AG04449 (cell line): ENCODE results near the gene NEU3.

Experiments used
- CTCF ChIA-PET: fragments of 350-600 bp; formaldehyde crosslinking; extraction: SDS; loops from one replicate; lab custom pipeline; 2021; ENCODE audit warnings: antibody characterized with exemption; lab: Yijun Ruan, JAX
- POLR2A ChIA-PET: fragments of 400-600, 350-600 bp; formaldehyde crosslinking; extraction: SDS; loops from one replicate; lab custom pipeline; 2020; ENCODE audit warnings: antibody characterized with exemption, inconsistent platforms; lab: Yijun Ruan, JAX
- DNase-seq: peaks from one replicate; pipeline ENCODE4 v3.0.0-alpha.2; 2010; ENCODE audit warnings: low read depth, low spot score
- H3K4me3 ChIP-seq: 2 replicates; pipeline ENCODE4 v1.5.1; 2011; ENCODE audit warnings: low read depth, mild to moderate bottlenecking, control low read depth, low read length
- TF ChIP-seq, protein P1 (sequence below): IDR thresholded peaks from one replicate; pipeline ENCODE4 v1.5.1; 2011; ENCODE audit warnings: mild to moderate bottlenecking, moderate library complexity, low read length, control low read depth, inconsistent platforms; ENCODE audit not compliant: insufficient read depth; ENCODE audit errors: missing control alignments

Gene NEU3

DNA sequence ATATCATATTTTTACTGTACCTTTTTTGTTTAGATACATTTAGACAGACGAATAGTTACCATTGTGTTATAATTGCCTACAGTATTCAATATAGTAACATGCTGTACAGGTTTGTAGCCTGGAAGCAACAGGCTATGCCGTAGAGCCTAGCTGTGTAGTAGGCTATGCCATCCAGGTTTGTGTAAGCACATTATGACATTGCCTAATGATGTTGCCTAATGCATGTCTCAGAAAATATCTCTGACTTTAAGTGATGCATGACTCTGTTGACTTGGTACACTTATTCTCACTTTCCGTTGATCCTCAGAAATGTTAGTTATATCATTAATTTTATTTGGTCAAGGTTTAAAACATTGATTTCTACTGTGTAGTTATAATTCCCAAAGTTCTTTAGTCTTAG lies 68.1 kb downstream of the NEU3 start:
- TF ChIP-seq, protein P1, sequence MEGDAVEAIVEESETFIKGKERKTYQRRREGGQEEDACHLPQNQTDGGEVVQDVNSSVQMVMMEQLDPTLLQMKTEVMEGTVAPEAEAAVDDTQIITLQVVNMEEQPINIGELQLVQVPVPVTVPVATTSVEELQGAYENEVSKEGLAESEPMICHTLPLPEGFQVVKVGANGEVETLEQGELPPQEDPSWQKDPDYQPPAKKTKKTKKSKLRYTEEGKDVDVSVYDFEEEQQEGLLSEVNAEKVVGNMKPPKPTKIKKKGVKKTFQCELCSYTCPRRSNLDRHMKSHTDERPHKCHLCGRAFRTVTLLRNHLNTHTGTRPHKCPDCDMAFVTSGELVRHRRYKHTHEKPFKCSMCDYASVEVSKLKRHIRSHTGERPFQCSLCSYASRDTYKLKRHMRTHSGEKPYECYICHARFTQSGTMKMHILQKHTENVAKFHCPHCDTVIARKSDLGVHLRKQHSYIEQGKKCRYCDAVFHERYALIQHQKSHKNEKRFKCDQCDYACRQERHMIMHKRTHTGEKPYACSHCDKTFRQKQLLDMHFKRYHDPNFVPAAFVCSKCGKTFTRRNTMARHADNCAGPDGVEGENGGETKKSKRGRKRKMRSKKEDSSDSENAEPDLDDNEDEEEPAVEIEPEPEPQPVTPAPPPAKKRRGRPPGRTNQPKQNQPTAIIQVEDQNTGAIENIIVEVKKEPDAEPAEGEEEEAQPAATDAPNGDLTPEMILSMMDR = no peak
- ChIA-PET CTCF (interaction anchor here (0.8 to 1.8 kb wide), 6 partner anchors 8 to 180 kb away, joined by 3 to 8 read pairs (median 4); no protein-coding TSS in a partner anchor), POLR2A (no interaction called here)
- H3K4me3 ChIP-seq = no peak overlapping the region
- DNase-seq = no peak

DNA sequence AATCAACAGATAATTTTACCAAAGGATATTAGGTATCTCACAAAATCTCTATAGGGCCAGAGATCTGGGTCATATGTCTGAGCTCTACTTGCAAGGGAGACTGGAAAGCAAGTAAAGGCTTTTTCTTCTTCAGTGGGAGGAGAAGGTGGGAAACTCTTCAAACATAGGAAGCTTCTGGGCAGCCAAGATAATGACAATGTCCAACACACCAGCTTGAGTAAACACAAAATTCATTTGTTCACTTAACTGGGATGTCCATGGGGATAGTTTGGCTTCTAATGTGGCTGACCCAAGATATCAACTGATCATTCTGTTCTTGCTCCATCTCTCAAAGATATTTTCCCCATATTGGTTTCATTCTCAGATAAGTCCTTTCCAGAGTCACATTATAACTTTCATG lies 70.6 kb downstream of the NEU3 start:
- no peak for DNase-seq
- POLR2A ChIA-PET = no interaction called here
- TF ChIP-seq, protein P1 = no peak
- no peak overlapping the region for H3K4me3 ChIP-seq
- CTCF ChIA-PET = interaction anchor here (1.3 to 1.5 kb wide), 2 partner anchors 28 to 129 kb away, joined by 3 read pairs; no protein-coding TSS in a partner anchor

DNA sequence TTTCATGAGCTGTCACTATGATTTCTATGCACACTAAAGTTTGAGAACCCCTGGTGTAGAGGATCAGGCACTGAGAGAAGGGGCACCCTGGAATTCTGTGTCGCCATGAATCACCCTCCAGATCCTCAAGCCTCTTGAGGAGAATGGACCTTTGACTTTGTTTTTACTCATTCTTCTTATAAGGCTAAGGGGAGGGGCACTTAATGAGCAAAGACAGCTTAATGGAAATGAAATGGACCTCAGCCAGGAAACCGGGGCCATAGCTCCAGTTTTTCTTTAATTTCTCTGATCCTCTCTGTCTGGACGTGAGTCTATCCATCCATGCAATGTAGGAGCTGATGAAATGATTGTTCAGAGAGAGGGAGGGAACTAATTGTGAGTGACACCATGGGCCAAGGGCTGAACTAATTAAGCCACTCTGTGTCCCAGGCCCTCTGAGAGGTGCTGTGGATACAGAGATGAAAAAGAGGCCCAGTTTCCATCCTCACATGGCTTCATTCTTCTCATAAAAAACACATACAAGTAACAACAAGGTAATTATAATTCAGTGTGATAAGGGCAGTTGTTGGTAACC lies 75.1 kb downstream of the NEU3 start:
- DNase-seq = no peak
- no peak overlapping the region for H3K4me3 ChIP-seq
- ChIA-PET CTCF (interaction anchor here (0.6 to 3.0 kb wide), 5 partner anchors 32 to 134 kb away, joined by 3 to 12 read pairs (median 3); no protein-coding TSS in a partner anchor), POLR2A (no interaction called here)
- TF ChIP-seq, protein P1 = no peak

DNA sequence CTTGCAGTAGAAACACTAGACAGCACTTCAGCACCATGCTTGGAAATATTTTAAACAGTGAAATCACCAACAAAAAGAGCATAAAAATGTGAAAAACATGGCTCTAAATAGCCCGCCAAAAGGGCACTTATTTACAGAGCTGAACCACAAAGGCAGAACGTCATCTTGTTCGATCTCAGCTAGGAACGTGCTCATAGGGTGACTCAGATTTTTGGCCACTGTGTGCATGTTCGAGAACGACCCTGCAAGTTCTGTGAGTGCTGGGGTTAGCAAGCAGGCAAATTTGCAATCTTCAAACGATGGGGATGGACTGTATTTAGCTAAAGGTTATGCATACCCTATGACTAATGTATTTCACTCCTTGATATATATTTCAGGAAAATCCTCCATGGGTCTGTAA lies 77.3 kb downstream of the NEU3 start:
- TF ChIP-seq, protein P1 = no peak
- ChIA-PET CTCF (interaction anchor here (1.6 to 3.0 kb wide), 2 partner anchors 34 to 75 kb away, joined by 7 to 12 read pairs; no protein-coding TSS in a partner anchor), POLR2A (no interaction called here)

More for the DNA sequence above, 77.3 kb downstream of the NEU3 start:
- no peak for DNase-seq
- no peak overlapping the region for H3K4me3 ChIP-seq
